DMS153 treated with DMSO at 0.1 percent for 48 hours (cell line): ENCODE data around the gene CCNG2.

ENCODE experiments used
- DNase-seq: peaks from one replicate; lab custom pipeline; 2025; ENCODE audit not compliant: unreplicated experiment; lab: John Stamatoyannopoulos, UW

Gene CCNG2

DNA sequence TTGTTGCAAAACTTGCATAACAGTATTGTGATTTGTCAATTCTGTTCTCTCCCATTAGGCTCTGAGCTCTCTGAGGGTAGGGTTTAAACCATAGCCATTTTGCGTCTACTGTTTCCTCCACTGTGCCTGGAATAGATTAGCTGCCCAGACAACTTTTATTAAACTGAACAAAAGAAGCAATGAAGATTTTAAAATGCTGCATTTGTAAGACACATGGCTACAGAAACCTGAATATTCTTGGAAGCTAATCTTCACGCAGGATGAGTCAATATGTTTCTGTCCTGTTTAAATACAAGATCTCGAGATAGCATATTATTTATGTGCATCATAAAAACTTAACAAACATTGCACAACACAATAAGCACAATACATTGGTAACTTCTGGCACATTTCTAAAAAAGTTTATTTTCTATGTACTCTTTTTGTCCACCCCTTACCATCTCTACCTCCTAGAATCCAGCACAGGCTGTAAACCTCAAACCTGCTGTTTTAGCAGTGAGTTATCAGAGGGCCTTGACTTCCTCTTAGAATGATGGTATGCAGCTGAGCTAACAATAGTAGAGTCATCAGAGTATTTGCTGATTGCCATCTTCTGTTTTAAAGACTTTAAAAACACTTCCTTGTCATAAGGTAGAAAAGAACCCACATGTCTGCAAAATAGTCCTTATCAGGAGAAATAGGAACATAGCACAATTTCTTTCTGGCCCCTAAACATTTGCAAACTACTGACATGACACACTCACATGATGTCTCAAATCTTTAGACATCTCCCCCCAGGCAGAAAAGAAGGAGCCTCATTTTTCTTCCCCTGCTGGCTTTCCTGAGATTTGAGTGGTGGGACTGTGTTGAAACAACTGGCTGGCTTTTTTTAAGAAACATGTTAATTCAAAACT lies 10.6 kb upstream of the CCNG2 start:
- DNase-seq: no peak

DNA sequence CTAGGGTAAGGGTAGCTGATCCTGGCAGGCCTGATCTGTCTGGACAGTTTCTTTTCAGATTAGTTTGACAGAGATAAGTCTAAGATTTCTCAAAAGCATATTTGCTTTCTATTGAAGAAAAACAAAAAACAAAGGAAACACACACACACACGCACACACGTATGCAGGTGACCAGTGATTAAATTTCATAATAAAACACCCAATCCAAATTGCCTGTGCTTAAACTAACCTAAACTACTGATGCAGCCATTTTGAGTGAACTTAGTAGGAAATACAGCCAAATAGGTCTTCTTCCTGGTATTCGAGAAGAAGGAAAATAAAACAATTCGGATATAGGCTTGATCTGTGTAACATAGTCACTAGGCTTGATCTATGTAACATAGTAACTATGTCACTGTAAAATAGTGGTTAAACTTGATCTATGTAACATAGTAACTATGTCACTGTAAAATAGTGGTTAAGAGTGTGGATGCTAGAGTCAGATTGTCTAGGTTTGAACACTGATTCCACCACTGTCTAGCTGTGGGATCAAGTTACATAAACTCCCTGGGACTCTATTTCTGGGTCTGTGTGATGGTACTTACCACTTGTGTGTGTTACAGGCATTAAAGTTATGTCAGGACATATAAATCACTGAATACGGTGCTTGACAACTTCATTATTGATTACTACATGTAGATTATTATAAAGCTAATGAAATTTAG lies 9.8 kb upstream of the CCNG2 start:
- DNase-seq: no peak

DNA sequence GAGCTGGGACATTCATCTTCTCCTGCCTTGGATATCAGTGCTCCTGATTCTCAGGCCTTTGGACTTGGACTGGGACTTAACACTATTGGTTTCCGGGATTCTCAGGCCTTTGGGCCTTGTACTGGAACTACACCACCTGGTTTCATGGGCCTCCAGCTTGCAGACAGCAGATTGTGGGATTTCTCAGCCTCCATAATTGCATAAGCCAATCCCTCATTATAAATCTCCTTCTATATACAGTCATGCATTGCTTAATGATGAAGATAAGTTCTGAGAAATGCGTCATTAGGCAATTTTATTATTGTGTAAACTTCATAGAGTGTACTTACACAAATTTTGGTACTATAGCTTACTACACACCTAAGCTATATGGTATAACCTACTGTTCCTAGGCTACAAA lies 8.9 kb upstream of the CCNG2 start:
- no peak for DNase-seq

DNA sequence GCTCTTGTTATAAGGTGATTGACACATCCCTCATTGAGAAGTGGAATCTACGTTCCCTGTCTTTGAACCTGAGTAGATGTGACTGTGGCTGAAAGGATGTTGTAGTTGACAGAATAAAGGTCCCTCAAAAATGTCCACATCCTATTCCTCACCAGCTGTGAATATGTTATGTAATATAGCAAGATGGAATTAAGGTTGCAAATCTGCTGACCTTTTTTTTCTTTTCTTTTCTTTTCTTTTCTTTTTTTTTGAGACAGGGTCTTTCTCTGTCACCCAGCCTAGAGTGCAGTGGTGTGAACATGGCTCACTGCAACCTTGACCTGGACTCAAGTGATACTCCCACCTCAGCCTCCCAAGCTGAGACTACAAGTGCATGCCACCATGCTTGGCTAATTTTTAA lies 7.2 kb upstream of the CCNG2 start:
- no peak for DNase-seq

DNA sequence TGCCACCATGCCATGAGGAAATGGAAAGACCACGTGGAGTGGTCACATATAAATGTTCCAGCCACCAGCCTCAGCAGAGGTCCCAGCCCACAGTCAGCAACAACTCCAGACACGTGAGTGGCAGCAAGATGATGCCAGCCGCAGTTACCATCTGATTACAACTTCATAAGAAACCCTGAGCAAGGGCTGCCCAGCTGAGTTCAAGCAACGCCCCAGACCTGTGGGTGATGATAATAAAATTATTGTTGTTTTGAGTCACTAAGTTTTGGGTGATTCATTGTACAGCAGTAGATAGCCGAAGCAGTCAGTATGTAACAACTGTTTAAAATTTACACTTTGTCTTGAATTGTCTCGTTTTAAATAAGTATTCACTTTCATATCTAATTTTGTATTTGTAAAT lies 5.8 kb upstream of the CCNG2 start:
- no peak for DNase-seq

DNA sequence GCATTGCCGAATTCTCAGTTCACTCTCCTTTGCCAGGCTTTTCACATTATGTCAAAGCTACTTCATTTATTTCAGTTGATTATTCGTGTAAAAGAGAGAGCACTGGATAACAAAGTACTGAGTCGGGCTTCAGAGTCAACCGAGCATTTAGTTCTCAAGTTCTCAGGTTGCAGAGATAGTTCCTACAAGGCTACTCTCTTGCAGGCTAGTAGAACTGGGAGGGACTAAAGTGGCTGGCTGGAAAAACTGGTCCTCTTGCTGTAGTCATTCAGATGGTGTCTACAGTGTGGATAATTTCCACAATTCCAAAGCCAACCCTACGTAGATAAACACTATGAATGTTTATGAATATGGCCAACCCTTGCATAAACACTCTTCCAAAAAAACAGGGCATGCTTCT lies 4.6 kb upstream of the CCNG2 start:
- DNase-seq: no peak

DNA sequence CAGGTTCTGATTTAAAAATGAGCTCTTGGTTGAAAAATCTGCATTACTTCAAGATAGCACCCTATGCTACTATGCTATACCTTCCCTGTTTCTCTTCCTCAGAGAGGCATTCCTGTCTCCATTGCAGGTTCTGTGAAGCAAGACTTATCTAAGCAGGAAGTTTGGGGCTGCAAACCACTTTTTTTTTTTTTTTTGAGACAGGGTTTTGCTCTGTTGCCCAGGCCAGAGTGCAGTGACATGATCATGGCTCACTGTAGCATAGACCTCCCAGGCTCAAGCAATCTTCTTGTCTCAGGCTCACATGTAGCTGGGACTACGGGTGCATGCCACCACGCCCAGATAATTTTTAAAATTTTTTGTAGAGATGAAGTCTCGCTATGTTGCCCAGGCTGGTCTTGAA lies 4.0 kb upstream of the CCNG2 start:
- DNase-seq: no peak

DNA sequence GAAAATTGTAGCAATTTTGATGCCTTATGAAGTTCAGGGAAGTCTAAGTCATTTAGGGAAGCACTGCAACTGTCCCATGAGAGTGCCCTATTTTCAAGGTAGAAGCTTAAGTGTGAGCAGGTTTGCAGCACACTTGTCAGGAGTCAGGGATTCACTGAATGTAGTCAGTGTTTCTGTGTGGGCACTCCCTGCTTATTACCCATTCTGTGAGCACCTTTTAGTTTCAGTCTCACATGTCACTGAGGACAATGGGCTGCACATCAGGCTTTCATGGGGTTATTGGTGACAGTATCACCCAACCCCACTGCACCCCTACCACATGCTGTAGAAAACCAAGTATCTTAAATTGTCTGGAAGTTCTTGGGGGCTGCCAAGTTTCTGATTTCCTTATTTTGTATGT lies 2.9 kb upstream of the CCNG2 start:
- DNase-seq: no peak

DNA sequence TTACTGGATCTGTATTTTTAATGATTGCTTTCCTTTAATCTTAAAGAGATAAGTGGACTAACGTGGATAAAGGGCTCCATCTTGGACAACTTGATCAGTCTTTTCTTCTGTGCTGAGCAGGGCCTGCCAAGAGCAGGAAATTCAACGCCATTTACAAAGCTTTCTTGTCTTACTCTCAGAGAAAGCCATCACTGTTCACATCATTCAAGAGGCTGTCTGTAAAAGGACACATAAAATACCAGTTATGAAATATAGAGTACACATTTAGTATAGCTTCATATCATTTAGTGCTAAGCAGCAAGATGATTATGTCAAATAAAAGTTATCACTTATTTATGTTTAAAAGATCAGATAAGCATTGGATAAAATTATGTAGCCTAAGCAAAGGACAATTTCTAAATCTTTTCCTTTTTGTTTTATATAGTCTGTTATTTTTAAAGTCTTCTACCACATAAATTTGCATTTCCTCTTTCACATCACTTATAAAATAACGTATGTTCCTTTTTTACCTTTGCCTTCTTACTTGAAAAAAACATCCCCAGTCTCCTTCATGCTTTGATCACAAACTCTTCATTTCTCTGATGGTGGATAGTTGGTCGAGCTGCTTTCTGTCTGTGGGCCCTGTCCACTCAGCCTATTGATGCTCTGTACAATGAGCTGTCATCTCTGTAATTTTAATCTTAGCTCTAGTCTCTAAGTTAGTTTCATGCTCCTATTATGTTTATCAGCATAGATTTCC lies 2.1 kb upstream of the CCNG2 start:
- no peak for DNase-seq

DNA sequence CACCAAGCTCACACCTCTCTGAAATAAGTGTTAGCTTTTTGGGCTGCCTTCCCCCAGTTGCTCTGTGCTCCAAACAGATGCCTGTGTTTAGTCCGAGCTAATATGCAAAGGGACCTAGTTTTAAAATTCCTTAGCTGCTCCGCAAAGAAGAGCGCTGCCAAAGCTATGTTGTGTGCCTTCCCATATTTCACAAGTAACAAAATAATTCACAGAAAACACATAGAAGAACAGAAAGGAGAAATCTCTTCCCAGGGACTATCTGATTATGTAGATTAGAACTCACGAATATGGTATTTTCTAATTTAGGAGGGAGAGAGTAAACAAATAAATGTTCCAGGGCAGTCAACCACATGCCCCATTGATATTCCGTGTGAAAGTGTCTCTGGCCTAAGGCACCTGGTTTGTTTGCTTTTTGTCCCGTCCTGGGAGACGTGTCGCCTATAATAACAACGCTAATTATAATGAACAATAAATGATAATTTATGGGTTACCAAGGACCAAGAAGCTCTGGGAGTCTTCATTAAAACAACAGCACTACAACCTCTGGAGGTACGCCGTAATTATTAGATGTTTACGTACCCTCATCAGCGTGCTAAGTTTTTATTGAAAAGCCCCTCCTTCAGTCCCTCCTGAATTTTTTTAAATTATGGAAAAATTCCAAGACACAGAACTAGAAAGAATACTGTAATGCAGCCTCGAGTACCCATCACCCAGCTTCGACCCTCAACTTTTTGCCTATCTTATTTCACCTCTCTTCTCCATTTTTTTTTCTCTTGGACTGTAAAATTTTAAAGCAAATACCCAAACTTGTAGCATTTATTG lies 1.2 kb upstream of the CCNG2 start:
- no peak for DNase-seq

DNA sequence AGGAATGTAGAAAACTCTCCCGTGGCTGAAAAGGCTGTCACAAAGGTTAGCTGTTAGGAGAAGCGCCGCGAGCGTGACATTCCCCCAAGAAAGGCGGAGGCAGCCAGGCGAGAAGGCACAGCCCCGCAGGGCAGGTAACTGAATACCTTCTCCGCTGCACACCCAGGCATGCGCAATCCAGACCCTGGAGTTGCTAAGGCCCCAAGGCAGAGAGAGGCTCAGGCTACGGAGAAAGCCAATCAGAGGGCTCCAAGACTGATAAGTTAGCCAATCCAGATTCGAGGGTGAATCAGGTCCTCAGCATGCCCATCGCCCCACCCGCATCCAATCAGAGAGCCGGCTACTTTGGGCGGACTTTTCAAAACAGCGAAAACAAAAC lies 485 bp upstream of the CCNG2 start:
- DNase-seq: peak; percentile 98

DNA sequence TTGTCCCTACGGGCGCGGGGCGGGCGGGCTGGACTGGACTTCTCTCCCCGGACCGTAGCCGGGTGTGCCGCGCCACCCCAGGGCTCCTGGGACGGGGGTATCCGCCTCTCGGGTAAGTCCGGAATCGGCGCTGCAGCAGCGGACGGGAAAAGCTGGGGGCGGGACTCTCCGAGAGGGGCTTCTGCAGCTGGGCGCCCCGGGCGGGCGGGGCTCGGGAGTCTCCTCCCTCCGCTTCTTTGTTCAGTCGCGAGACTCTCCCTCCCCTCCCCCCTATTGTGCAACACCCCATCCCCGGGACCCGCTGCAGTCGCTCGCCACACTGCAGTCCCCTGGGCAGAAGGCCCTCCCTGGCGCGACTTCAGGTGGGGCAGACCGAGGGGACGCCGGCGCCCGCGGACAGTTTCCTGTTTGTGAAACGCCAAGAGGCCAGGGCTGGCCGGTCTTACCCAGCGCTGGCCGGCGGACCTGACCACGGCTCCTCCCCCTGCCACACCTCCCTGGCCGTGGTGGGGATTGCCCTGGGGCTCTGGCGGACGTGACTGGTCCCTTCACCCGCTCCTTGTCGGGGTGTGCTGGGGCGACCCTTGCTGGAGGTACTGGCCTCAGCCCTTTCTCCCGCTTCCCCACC lies 966 bp downstream of the CCNG2 start:
- DNase-seq: peak; percentile 73

DNA sequence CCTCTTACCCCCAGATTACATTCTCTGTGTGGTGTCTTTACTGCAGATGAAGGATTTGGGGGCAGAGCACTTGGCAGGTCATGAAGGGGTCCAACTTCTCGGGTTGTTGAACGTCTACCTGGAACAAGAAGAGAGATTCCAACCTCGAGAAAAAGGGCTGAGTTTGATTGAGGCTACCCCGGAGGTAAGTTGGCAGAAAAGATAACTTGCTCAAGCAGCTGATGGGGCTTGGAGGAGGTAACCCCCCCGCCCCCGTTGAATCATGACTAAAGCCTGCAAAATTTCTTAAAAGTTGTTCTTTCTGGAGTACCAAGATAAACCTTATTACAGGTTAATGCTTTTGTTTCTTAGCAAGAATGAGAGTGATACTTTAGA lies 1.5 kb downstream of the CCNG2 start:
- DNase-seq: no peak

DNA sequence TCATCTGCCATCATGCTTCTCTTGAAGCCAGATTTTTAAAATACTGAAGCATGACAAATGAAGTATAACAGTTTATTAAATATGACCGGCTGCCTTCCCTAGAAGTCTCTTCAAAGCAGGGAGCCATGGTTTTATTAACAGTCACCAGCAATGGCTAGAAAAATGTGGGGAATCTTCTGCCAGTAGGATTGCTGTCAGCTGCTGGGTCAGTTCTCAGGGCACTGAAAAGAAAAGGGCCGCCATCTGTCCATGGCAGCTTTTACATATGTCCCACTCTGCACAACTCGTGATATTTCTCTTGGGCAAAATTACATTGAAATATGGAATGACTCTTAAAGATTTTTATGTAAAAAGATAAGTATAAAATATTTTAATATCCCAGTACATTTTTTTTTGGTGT lies 2.8 kb downstream of the CCNG2 start:
- no peak for DNase-seq

DNA sequence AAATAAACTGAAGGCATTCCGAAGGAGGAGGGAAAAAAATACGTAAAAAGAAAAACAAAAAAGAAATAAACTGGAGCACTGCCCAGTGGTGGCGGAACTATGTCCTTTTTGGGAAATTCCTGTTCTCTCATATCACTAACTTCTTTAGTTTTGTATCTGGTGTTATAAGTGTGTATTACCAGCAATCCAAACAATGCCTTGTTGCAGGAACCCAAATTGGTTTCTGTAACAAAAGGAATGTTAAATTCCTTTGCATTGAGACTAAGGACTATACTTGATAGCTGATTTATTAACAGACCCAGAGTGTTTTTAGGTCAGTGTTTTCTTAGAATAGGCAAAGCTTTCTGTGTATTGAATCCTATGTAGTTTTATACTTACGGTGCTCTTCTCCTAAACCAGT lies 6.6 kb downstream of the CCNG2 start:
- no peak for DNase-seq

DNA sequence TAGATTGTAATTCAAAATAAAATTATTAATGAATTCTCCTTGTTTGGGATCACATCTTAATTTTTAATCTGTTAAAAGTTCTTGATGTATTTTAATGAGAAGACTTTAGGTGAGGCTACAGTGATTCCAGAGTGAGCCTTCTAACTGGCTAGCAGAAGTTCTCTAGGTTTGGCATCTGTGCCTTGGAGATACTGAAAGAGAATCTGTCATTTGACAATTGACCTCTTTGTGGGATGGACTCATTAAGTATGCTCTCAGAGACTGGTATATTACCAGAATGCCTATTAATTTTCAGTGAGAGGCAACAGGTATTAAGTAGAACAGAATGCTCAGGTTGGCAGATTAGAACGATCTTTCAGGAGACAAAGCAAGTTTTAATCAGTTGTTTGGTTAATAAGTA lies 10.2 kb downstream of the CCNG2 start:
- DNase-seq: no peak

DNA sequence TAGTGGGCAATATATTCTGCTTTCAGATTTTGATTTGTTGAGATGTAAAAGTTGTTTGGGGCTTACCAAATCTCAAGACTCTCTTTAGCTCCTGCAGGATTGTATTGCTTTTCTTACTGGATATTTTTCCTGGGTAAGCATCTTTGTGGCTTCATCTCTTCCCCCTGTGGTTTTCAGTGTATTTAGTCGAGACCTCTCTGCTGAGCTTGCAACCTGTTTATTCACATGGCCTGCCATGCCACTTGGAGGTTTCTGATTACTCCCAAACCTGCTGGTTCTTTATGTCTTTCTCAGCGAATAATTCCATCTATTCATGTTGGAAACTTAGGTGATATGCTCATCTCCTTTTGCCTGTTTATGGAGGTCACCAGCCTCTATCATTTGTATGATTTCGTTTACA lies 10.9 kb downstream of the CCNG2 start:
- no peak for DNase-seq

DNA sequence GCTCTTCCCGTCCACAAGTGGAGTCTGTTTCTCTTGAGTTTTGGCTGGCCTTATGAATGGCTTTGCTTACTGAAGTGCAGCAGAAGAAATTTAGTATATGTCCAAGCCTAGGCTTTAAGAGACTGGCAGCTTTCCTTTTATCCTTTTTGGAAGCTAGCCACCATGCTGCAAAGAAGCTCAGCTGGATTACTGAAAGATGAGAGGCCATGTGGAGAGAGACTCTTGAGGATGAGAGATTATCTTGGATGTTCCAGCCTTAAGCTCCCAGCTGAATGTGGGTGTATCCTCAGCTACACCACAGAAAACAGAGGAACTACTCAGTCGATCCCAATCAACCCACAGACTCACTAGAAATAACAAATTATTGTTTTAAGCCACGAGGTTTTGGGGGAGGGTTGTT lies 12.5 kb downstream of the CCNG2 start:
- DNase-seq: no peak

DNA sequence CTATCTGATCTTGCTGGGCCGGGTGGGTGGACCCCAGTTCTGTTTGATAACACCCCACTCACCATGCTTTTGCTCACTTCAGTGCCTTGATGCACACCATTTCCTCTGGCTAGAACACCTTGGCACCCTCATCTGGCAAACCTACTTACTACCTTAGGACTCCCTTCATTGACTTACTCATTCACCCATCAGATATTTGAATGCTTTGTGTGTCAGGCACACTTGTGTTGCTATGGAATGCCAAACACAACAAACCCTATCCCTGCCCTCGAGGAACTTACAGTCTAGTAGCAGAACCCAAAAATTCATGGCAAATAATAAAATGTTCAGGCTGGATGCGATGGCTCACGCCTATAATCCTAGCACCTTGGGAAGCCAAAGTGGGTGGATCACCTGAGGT lies 13.9 kb downstream of the CCNG2 start:
- no peak for DNase-seq

DNA sequence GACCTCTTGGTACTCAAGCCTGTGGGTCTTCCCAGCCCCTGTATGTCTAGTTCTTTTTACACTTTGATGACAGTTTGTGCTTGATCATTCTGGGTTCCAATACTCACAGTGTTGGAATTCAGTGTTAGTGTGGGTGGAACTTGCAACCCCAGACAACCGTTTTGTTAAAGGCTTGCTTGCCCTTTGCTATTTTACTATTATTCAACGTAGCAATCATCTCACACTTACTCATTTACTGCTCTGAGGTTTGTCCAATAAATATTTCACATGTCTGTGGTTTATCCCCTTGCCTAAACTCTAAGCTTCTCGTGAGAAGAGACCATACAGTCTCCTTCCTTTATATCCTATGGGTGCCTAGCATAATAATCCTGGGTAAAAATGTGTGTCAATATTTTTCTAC lies 15.3 kb downstream of the CCNG2 start:
- DNase-seq: no peak

DNA sequence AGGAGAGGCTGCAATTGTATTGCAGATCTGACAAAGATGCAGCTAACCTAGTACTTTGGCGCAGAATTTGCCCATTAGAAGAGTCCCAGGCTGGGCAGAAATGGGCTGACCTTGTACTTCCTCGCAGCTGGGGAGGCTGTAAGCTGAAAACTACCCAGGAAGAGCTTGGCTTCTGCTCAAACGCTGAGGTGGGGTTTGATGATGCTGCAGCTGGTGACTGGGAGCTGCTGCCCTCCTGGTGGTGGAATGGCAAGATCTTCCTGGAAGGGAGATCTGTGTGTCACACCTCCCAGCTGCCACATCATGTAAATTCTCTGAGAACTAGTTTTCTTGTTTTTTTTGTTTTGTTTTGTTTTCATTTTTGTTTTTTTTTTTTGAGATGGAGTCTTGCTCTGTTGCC lies 17.4 kb downstream of the CCNG2 start:
- no peak for DNase-seq
